Fibroblast of lung (primary cell): ENCODE results near the gene GRK6. TPM values are rescaled to one million over a fixed set of nuclear protein-coding genes. Genes with fewer than 3 reads are reported as not detected.
"Not testable (repeated sequence)": the region's sequence is repeated elsewhere in the genome, so short reads cannot be mapped to it uniquely, and the experiment has no call there.

Source experiments
- DNase-seq, 2 donors: peaks; one replicate each; pipeline versions ENCODE4 v3.0.0 to v3.0.0-alpha.2; 2010; ENCODE audit warnings: low read depth in 2 of 2
- H2AFZ ChIP-seq: 2 replicates; pipeline ENCODE4 v1.5.1; 2012; ENCODE audit warnings: low read length, control low read depth, inconsistent platforms
- H3K27ac ChIP-seq: 2 replicates; pipeline ENCODE4 v1.5.1; 2011; ENCODE audit warnings: low read length, control low read depth; ENCODE audit not compliant: insufficient read depth
- H3K27me3 ChIP-seq: 2 replicates; pipeline ENCODE4 v1.5.1; 2011; ENCODE audit warnings: mild to moderate bottlenecking, low read length; ENCODE audit not compliant: control insufficient read depth, insufficient read depth
- H3K36me3 ChIP-seq: 2 replicates; pipeline ENCODE4 v1.5.1; 2011; ENCODE audit warnings: low read length; ENCODE audit not compliant: control insufficient read depth, insufficient read depth
- H3K4me1 ChIP-seq: 2 replicates; pipeline ENCODE4 v1.5.1; 2011; ENCODE audit warnings: low read length; ENCODE audit not compliant: control insufficient read depth, insufficient read depth; ENCODE audit errors: extremely low read depth
- H3K4me2 ChIP-seq: 2 replicates; pipeline ENCODE4 v1.5.1; 2011; ENCODE audit warnings: low read length, control low read depth; ENCODE audit not compliant: insufficient read depth; ENCODE audit errors: extremely low read depth
- H3K4me3 ChIP-seq, 4 experiments: fragments of 200-600 bp in 1 of 4; sonication (generic) in 1 of 4; replicated peaks in 1 of 4; 2 replicates each; pipeline ENCODE4 v1.5.1; 2011 to 2016; ENCODE audit warnings: low read length in 4 of 4, low read depth in 3 of 4, mild to moderate bottlenecking in 3 of 4, control low read depth in 2 of 4, inconsistent platforms in 1 of 4, mixed read lengths in 1 of 4; ENCODE audit not compliant: insufficient read depth in 1 of 4; ENCODE audit errors: control extremely low read depth in 1 of 4
- H3K79me2 ChIP-seq: 2 replicates; pipeline ENCODE4 v1.5.1; 2012; ENCODE audit warnings: mild to moderate bottlenecking, low read length, inconsistent platforms; ENCODE audit not compliant: control insufficient read depth, insufficient read depth
- H3K9ac ChIP-seq: 2 replicates; pipeline ENCODE4 v1.5.1; 2011; ENCODE audit warnings: mild to moderate bottlenecking, low read length, control low read depth; ENCODE audit not compliant: insufficient read depth
- H3K9me3 ChIP-seq: 2 replicates; pipeline ENCODE4 v1.5.1; 2012; ENCODE audit warnings: low read depth, low read length; ENCODE audit not compliant: control insufficient read depth, insufficient read depth
- H4K20me1 ChIP-seq: 2 replicates; pipeline ENCODE4 v1.5.1; 2011; ENCODE audit warnings: low read length; ENCODE audit not compliant: control insufficient read depth, insufficient read depth; ENCODE audit errors: extremely low read depth
- CTCF ChIP-seq, 2 donors: IDR thresholded peaks in 1 of 2; conservative IDR thresholded peaks in 1 of 2; 1 replicate in 1 of 2; 2 replicates in 1 of 2; pipeline ENCODE4 v1.5.1; 2011 to 2012; ENCODE audit warnings: low read length in 2 of 2, control low read depth in 1 of 2, inconsistent platforms in 1 of 2, low read depth in 1 of 2, mild to moderate bottlenecking in 1 of 2
- EZH2 ChIP-seq: IDR thresholded peaks from 2 replicates; pipeline ENCODE4 v1.5.1; 2012; ENCODE audit warnings: low read length, control low read depth, mild to moderate bottlenecking; ENCODE audit errors: missing control alignments
- polyA plus RNA-seq, 2 donors: library from polyadenylated mRNA; depleted of rRNA in 1 of 2; stranded (reverse) in 1 of 2; unstranded in 1 of 2; fragments of >200 nt; gene quantifications; 2 replicates each; pipeline ENCODE4 v1.2.1, GENCODE V29; 2011 to 2012; ENCODE audit warnings: missing spikeins in 1 of 2
- total RNA-seq: library from RNA; depleted of rRNA; stranded (reverse); fragments of >200 nt; gene quantifications from 2 replicates; pipeline ENCODE4 v1.2.1, GENCODE V29; 2014

The GRK6 gene
- total and polyA plus RNA-seq, 2 donors (not counting 1 experiment from before 2014, with no cell fraction given) = 15.0 to 15.8 TPM

- TF ChIP-seq EZH2 (no peak), CTCF (conservative IDR thresholded peaks at IDR 0.05 in 1 of 2, IDR thresholded peaks at IDR 0.05 in 1 of 2; ENCODE audit: low read depth in 1 of 2, low read length in 2 of 2) (no peak)
- Histone ChIP-seq H3K27me3 (peaks cover 9% of the 10 kb centered on the region), H4K20me1 (no peaks in the 10 kb centered on the region), H3K79me2 (no peaks in the 10 kb centered on the region), H3K9me3 (no peaks in the 10 kb centered on the region), H3K9ac (no peak overlapping the region), H3K4me3 (no peak overlapping the region), H3K36me3 (no peaks in the 10 kb centered on the region), H2AFZ (no peak overlapping the region), H3K4me1 (no peaks in the 10 kb centered on the region), H3K27ac (no peak overlapping the region), H3K4me2 (no peak overlapping the region)
- DNase-seq = no peak
These were observed 13.8 kb upstream of the GRK6 start for GRCh38 chr5:177412603-177413233.

GRCh38 chr5:177414481-177414880 is 12.0 kb upstream of the GRK6 start:
- Histone ChIP-seq H3K4me1 (no peaks in the 10 kb centered on the region), H3K27me3 (peaks cover 5% of the 10 kb centered on the region), H3K4me2 (no peak overlapping the region), H3K79me2 (no peaks in the 10 kb centered on the region), H4K20me1 (no peaks in the 10 kb centered on the region), H3K36me3 (no peaks in the 10 kb centered on the region), H3K9me3 (no peaks in the 10 kb centered on the region), H2AFZ (no peak overlapping the region), H3K27ac (no peak overlapping the region), H3K4me3 (no peak overlapping the region), H3K9ac (no peak overlapping the region)
- no peak for TF ChIP-seq CTCF (conservative IDR thresholded peaks at IDR 0.05 in 1 of 2, IDR thresholded peaks at IDR 0.05 in 1 of 2; ENCODE audit: low read depth in 1 of 2, low read length in 2 of 2)
- no peak for TF ChIP-seq EZH2
- DNase-seq = no peak

- H3K9me3 ChIP-seq, H3K27ac ChIP-seq, H3K4me3 ChIP-seq, H4K20me1 ChIP-seq, H3K36me3 ChIP-seq, H3K4me1 ChIP-seq, DNase-seq, H2AFZ ChIP-seq, H3K27me3 ChIP-seq, H3K9ac ChIP-seq, H3K4me2 ChIP-seq, H3K79me2 ChIP-seq: not testable (repeated sequence)
These were observed 9.4 kb upstream of the GRK6 start for GRCh38 chr5:177417081-177417480.
